Endothelial cell (in vitro differentiated cells): ENCODE measurements around the gene ATP2B1. TPM values are rescaled to one million over a fixed set of nuclear protein-coding genes. Genes with fewer than 3 reads are reported as not detected.

Experiments used
- DNase-seq: peaks from one replicate; pipeline ENCODE4 v3.0.0; 2021; ENCODE audit warnings: low spot score
- H3K27ac Mint-ChIP-seq: one replicate; pipeline ENCODE4 v1.8.0; 2021; ENCODE audit warnings: mixed read lengths, inconsistent platforms; ENCODE audit not compliant: unreplicated experiment
- H3K27me3 Mint-ChIP-seq: one replicate; pipeline ENCODE4 v1.8.0; 2021; ENCODE audit warnings: mild to moderate bottlenecking, moderate library complexity, mixed read lengths, inconsistent platforms; ENCODE audit not compliant: unreplicated experiment
- H3K36me3 Mint-ChIP-seq: one replicate; pipeline ENCODE4 v1.8.0; 2021; ENCODE audit warnings: mild to moderate bottlenecking, low read depth, mixed read lengths, inconsistent platforms; ENCODE audit not compliant: unreplicated experiment
- H3K4me1 Mint-ChIP-seq: one replicate; pipeline ENCODE4 v1.8.0; 2021; ENCODE audit warnings: mild to moderate bottlenecking, mixed read lengths, inconsistent platforms; ENCODE audit not compliant: unreplicated experiment
- H3K4me3 Mint-ChIP-seq: one replicate; pipeline ENCODE4 v1.8.0; 2021; ENCODE audit warnings: mild to moderate bottlenecking, mixed read lengths, inconsistent platforms; ENCODE audit not compliant: unreplicated experiment
- H3K9me3 Mint-ChIP-seq: one replicate; pipeline ENCODE4 v1.8.0; 2021; ENCODE audit warnings: mixed read lengths, inconsistent platforms; ENCODE audit not compliant: unreplicated experiment
- total RNA-seq: library from RNA; stranded (reverse); fragmentation: NEBNext Ultra II Directional; extraction: Animal tissue kit (Norgen Biotek cat#: 25700); gene quantifications from one replicate; pipeline ENCODE4 v1.2.1, GENCODE V29; 2021; ENCODE audit not compliant: unreplicated experiment
- TF ChIP-seq, protein P1 (sequence below): fragments of 200-600 bp; sonication (generic); IDR thresholded peaks from one replicate; pipeline ENCODE4 v1.5.0; 2021; ENCODE audit warnings: antibody characterized with exemption; ENCODE audit not compliant: unreplicated experiment

The ATP2B1 gene
- total RNA-seq, 1 donor from 2014 or later: 33.0 TPM

DNA sequence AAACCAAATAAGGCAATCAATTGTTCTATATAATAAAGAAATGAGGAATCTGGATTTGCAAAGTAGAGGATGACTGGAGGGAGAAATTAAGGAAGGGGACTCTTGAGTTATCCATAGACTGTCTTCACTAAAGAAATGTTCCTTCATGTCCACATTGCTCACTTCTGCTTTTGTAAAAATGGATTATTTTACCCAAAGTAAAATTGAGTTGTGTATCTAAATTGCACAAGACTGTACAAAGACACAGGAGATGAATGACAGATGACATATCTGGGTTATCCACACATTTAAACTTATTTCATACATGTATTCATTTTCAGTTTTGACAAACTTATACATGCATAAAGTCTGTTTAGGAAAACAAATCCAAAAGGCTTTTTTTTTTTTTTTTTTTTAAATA, 11.3 kb downstream of the ATP2B1 start:
- DNase-seq: no peak
- Mint-ChIP-seq H3K27ac (no peak overlapping the region), H3K4me3 (no peak overlapping the region), H3K27me3 (peaks cover 2% of the 10 kb centered on the region), H3K36me3 (no peaks in the 10 kb centered on the region), H3K9me3 (no peaks in the 10 kb centered on the region), H3K4me1 (peaks cover 9% of the 10 kb centered on the region)
- TF ChIP-seq, protein P1, sequence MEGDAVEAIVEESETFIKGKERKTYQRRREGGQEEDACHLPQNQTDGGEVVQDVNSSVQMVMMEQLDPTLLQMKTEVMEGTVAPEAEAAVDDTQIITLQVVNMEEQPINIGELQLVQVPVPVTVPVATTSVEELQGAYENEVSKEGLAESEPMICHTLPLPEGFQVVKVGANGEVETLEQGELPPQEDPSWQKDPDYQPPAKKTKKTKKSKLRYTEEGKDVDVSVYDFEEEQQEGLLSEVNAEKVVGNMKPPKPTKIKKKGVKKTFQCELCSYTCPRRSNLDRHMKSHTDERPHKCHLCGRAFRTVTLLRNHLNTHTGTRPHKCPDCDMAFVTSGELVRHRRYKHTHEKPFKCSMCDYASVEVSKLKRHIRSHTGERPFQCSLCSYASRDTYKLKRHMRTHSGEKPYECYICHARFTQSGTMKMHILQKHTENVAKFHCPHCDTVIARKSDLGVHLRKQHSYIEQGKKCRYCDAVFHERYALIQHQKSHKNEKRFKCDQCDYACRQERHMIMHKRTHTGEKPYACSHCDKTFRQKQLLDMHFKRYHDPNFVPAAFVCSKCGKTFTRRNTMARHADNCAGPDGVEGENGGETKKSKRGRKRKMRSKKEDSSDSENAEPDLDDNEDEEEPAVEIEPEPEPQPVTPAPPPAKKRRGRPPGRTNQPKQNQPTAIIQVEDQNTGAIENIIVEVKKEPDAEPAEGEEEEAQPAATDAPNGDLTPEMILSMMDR: no peak

DNA sequence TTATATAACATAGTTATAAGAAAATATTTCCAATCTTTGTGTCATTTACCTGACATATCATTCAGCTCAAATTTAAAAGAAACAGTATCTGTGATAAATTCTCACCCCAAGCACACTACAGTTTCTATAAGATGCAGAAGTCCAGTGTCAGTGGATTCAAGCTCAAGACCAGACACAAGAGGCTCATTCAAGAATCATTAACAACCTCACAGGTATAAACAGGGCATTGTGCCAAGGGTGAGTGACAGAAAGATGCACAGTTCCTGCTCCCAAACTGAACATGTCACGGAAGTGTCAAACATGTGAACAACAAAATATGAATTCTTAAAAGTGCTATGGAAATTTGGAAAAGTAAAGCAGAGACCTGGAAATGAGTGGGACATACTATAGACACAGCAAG, 12.8 kb downstream of the ATP2B1 start:
- no peak overlapping the region for H3K4me3 Mint-ChIP-seq
- TF ChIP-seq, protein P1: no peak
- no peak overlapping the region for H3K27ac Mint-ChIP-seq
- no peaks in the 10 kb centered on the region for H3K9me3 Mint-ChIP-seq
- no peak for DNase-seq
- H3K27me3 Mint-ChIP-seq: peaks cover 2% of the 10 kb centered on the region
- no peaks in the 10 kb centered on the region for H3K36me3 Mint-ChIP-seq
- peaks cover 9% of the 10 kb centered on the region for H3K4me1 Mint-ChIP-seq

DNA sequence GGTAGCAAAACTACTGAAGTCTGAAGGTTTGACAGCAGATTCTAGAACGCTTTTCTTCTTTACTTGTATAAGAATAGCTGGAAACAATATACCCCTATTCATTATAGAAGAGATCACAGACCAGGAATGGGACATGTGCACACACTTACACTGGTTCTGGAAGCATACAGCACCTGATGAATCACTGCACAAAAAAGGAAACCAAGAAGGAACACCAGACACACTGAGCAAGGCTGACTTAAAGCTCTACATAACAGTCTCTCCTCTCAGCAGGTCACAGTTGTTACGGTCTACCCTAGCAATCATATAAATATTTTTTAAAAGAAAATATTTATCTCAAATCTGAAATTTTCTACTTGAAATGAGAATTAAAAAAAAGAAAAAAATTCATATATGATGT, 13.5 kb downstream of the ATP2B1 start:
- Mint-ChIP-seq H3K27ac (no peak overlapping the region), H3K27me3 (peaks cover 2% of the 10 kb centered on the region), H3K4me3 (no peak overlapping the region), H3K36me3 (no peaks in the 10 kb centered on the region), H3K4me1 (peaks cover 9% of the 10 kb centered on the region), H3K9me3 (no peaks in the 10 kb centered on the region)
- TF ChIP-seq, protein P1: no peak
- DNase-seq: no peak

DNA sequence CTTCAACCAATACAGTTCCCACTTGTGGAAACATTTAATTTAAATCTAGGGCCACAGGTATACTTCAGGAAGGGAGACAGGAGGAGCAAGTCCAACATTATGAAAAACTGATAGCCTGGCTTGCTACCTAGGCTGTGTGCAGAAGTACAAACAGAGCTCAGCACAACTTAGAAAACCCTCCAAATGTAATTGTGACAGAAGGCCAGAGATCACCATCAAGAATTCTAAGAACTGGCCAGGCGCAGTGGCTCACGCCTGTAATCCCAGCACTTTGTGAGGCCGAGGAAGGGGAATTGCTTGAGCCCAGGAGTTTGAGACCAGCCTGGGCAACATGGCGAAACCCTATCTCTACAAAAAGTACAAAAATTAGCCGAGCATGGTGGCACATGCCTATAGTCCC, 14.1 kb downstream of the ATP2B1 start:
- TF ChIP-seq, protein P1: no peak
- Mint-ChIP-seq H3K9me3 (no peaks in the 10 kb centered on the region), H3K27ac (no peak overlapping the region), H3K36me3 (no peaks in the 10 kb centered on the region), H3K27me3 (peaks cover 2% of the 10 kb centered on the region), H3K4me1 (peaks cover 9% of the 10 kb centered on the region), H3K4me3 (no peak overlapping the region)
- DNase-seq: no peak

DNA sequence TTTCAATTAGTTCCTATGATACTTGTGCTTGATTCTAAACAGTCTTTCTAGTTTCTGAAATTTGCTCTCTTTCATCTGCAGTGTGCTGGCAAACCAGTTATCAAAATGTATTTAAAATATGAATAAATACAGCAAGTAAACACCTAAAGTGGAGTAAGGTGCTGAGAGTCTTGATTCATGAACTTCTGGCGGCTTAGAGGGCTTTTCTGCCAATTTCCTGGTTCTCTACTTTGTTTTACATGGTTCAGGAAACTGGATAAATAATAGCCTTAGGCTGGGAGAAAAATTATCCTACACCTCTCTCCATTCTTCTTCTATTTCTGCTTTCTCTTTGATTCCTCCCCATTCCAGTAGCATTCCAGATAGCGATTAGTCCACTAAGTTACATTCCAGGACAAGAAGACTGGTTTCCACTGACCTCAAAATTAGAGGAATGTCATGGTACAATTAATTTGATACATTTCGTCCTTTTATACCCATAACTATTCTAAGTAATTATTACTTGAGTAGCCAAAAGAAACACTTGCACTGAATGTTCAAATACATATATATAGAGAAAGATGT, 14.9 kb downstream of the ATP2B1 start:
- Mint-ChIP-seq H3K27ac (no peak overlapping the region), H3K4me3 (no peak overlapping the region), H3K9me3 (no peaks in the 10 kb centered on the region), H3K36me3 (no peaks in the 10 kb centered on the region), H3K4me1 (peaks cover 9% of the 10 kb centered on the region), H3K27me3 (peaks cover 2% of the 10 kb centered on the region)
- TF ChIP-seq, protein P1: no peak
- DNase-seq: no peak
